Pancreas (tissue), 10 donors: ENCODE results near the gene SLC5A1. TPM values are rescaled to one million over a fixed set of nuclear protein-coding genes. Genes with fewer than 3 reads are reported as not detected.

Experiments
- ATAC-seq, 4 donors: fragments of 200-7000 bp; cut with Tn5 transposase; one replicate each; pipeline versions ENCODE4 v1.8.0 to v1.9.1; 2020; ENCODE audit warnings: mild to moderate bottlenecking in 4 of 4, moderate library complexity in 4 of 4
- DNase-seq, 6 donors: peaks; one replicate each; pipeline ENCODE4 v3.0.0-alpha.2; 2020
- FAIRE-seq: peaks from 2 replicates; lab custom pipeline; 2012; peaks lifted over from hg19 to GRCh38; lab: Jason Lieb, UNC
- H3K27ac ChIP-seq, 4 donors: fragments of 200-600 bp; sonication (generic); 1 replicate in 3 of 4; 2 replicates in 1 of 4; pipeline versions ENCODE4 v1.5.0 to v1.8.0; 2020
- H3K27me3 ChIP-seq, 4 donors: fragments of 200-600 bp; one replicate each; pipeline ENCODE4 v1.8.0; 2021
- H3K36me3 ChIP-seq, 3 donors: fragments of 200-600 bp; sonication (generic) in 1 of 3; one replicate each; pipeline versions ENCODE4 v1.5.0 to v1.8.0; 2020 to 2021
- H3K4me1 ChIP-seq, 3 donors: fragments of 200-600 bp; one replicate each; pipeline ENCODE4 v1.8.0; 2021
- H3K4me3 ChIP-seq, 4 donors: fragments of 200-600 bp; sonication (generic) in 2 of 4; one replicate each; pipeline versions ENCODE4 v1.5.0 to v1.8.0; 2020 to 2021
- H3K9me3 ChIP-seq, 4 donors: fragments of 200-600 bp; one replicate each; pipeline ENCODE4 v1.8.0; 2021
- WGBS, 2 donors: extraction: QIAGEN DNeasy Blood & Tissue Kit; methylation state at CpG; one replicate each; pipeline ENCODE4 v1.1.7; 2013; 5-methylcytosine and 5-hydroxymethylcytosine counted together
- intact Hi-C, 3 donors: fragments of 100-400 bp; cut with DNase I; formaldehyde crosslinking; loops; one replicate each; pipeline versions ENCODE4 v1.11.1 to v1.14.2; 2022
- polyA plus RNA-seq, 2 donors: library from polyadenylated mRNA; stranded (reverse); fragments of 200-250 nt; gene quantifications; one replicate each; pipeline ENCODE4 v1.2.3, GENCODE V29; 2013
- total RNA-seq, 6 donors: library from RNA; stranded (reverse); fragmentation: NEBNext Ultra II Directional in 4 of 6; extraction: Animal tissue kit (Norgen Biotek cat#: 25700) in 4 of 6; gene quantifications; one replicate each; pipeline versions ENCODE4 v1.2.1 to v1.2.4, GENCODE V29; 2021 to 2023
- TF ChIP-seq, protein P1 (sequence below), 4 donors: fragments of 200-600 bp; sonication (generic) in 3 of 4; IDR thresholded peaks; one replicate each; pipeline versions ENCODE4 v1.5.0 to v1.8.0; 2021; ENCODE audit warnings: antibody characterized with exemption in 4 of 4
- donor health status: healthy with polysubstance abuse.
- donor health status: DM: no; HTN: no; CAD: no; lungs with moderate emphysema.
- donor health status: DM: no; HTN: no; CAD: no.
- donor health status: control.
- donor health status: control.
- donor health status: Bipolar disorder and iron deficiency.
- donor health status: DM: yes; HTN: yes; CAD: no.
- donor health status: DM: no; HTN: no; CAD: no.
- donor health status: DM: no; HTN: no; CAD: no.
- donor health status: DM: yes; HTN: yes; CAD: no.

The SLC5A1 gene
- total RNA-seq = 1 to 10 TPM in 5 of 6 donors, under 1 TPM in 1; 0.51 to 3.2 (median 2.6) TPM
- polyA plus RNA-seq = 1 to 10 TPM; 1.1 to 5.9 TPM

DNA sequence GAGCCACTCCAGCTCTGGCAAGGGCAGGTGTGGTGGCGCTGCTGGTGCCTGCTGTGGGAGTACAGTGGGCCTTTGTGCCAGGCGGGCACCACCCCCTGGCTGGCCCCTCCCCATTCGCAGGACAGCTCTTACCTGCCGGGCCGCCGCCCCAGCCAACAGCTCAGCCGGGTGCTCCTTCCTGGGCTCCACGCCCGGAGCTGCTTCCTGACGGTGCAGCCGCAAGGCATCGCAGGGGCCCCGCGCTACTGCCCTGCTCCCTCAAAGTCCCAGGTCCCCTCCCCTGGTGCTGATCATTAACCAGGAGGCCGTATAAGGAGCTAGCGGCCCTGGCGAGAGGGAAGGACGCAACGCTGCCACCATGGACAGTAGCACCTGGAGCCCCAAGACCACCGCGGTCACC lies at the start of gene SLC5A1:
Gene SLC5A1, plus strand, starts transcription at position 338 of the 400 bp plus-strand sequence. Its CDS starts 21 bp downstream, at position 359.
- Histone ChIP-seq H3K4me1 (no peaks in the 10 kb centered on the region), H3K9me3 (no peaks in the 10 kb centered on the region), H3K27me3 (no peaks in the 10 kb centered on the region), H3K4me3 (peak within 1 kb of the TSS in 1 of 4 donors; percentile 14), H3K27ac (peak within 1 kb of the TSS in 2 of 4 donors; percentile 19 to 33), H3K36me3 (no peaks in the 10 kb centered on the region)
- ATAC-seq (peak; percentile 91 to 97 (median 94)), FAIRE-seq (no peak), DNase-seq (peak; percentile 71 to 91 (median 78))
- TF ChIP-seq, protein P1, sequence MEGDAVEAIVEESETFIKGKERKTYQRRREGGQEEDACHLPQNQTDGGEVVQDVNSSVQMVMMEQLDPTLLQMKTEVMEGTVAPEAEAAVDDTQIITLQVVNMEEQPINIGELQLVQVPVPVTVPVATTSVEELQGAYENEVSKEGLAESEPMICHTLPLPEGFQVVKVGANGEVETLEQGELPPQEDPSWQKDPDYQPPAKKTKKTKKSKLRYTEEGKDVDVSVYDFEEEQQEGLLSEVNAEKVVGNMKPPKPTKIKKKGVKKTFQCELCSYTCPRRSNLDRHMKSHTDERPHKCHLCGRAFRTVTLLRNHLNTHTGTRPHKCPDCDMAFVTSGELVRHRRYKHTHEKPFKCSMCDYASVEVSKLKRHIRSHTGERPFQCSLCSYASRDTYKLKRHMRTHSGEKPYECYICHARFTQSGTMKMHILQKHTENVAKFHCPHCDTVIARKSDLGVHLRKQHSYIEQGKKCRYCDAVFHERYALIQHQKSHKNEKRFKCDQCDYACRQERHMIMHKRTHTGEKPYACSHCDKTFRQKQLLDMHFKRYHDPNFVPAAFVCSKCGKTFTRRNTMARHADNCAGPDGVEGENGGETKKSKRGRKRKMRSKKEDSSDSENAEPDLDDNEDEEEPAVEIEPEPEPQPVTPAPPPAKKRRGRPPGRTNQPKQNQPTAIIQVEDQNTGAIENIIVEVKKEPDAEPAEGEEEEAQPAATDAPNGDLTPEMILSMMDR (IDR thresholded peaks at IDR 0.05) = no peak
- 11 to 20% methylated on average over 21 of the region's 21 CpGs for whole genome bisulfite sequencing, 2 donors
- intact Hi-C loops = no loop called here

- intact Hi-C loops = no loop called here
- H3K27ac ChIP-seq = no peak overlapping the region
- TF ChIP-seq, protein P1 (IDR thresholded peaks at IDR 0.05) = no peak
- no peak overlapping the region for H3K4me3 ChIP-seq
- H3K9me3 ChIP-seq = no peaks in the 10 kb centered on the region
- no peaks in the 10 kb centered on the region for H3K36me3 ChIP-seq
- 65 to 72% methylated on average over 3 of the region's 3 CpGs for WGBS, 2 donors
- no peak for FAIRE-seq
- no peaks in the 10 kb centered on the region for H3K27me3 ChIP-seq
- no peak for DNase-seq
- no peaks in the 10 kb centered on the region for H3K4me1 ChIP-seq
- no peak for ATAC-seq
These were observed 48.0 kb upstream of the SLC5A1 start for GRCh38 chr22:31995046-31995445.

GRCh38 chr22:31995807-31996206 lies 47.3 kb upstream of the SLC5A1 start:
- 31 to 51% methylated on average over 3 of the region's 3 CpGs for WGBS, 2 donors
- Histone ChIP-seq H3K27me3 (no peaks in the 10 kb centered on the region), H3K27ac (no peak overlapping the region), H3K9me3 (no peaks in the 10 kb centered on the region), H3K4me1 (no peaks in the 10 kb centered on the region), H3K36me3 (no peaks in the 10 kb centered on the region), H3K4me3 (no peak overlapping the region)
- FAIRE-seq = no peak
- no peak for DNase-seq
- ATAC-seq = no peak
- intact Hi-C loops = no loop called here
- TF ChIP-seq, protein P1 (IDR thresholded peaks at IDR 0.05) = no peak

GRCh38 chr22:31998784-31999385 lies 44.2 kb upstream of the SLC5A1 start:
- Histone ChIP-seq H3K27me3 (no peaks in the 10 kb centered on the region), H3K4me3 (no peak overlapping the region), H3K4me1 (no peaks in the 10 kb centered on the region), H3K36me3 (no peaks in the 10 kb centered on the region), H3K27ac (no peak overlapping the region), H3K9me3 (no peaks in the 10 kb centered on the region)
- FAIRE-seq = no peak
- no peak for DNase-seq
- no peak for ATAC-seq
- whole genome bisulfite sequencing, 2 donors = 69 to 76% methylated on average over 3 of the region's 3 CpGs
- intact Hi-C loops = no loop called here
- TF ChIP-seq, protein P1 (IDR thresholded peaks at IDR 0.05) = no peak

- H3K36me3 ChIP-seq = no peaks in the 10 kb centered on the region
- intact Hi-C loops = no loop called here
- no peak overlapping the region for H3K4me3 ChIP-seq
- no peak overlapping the region for H3K27ac ChIP-seq
- no peak for FAIRE-seq
- no peak for ATAC-seq
- WGBS, 2 donors = 77 to 79% methylated on average over 1 of the region's 1 CpG
- DNase-seq = no peak
- H3K4me1 ChIP-seq = no peaks in the 10 kb centered on the region
- no peaks in the 10 kb centered on the region for H3K9me3 ChIP-seq
- no peaks in the 10 kb centered on the region for H3K27me3 ChIP-seq
- TF ChIP-seq, protein P1 (IDR thresholded peaks at IDR 0.05) = no peak
These were observed 42.9 kb upstream of the SLC5A1 start for GRCh38 chr22:32000181-32000580.
